ENCODE results near the gene AFF3.
A peak's percentile ranks its signal among the peaks of the same experiment; 100 is the strongest.

The AFF3 gene

GRCh38 chr2:99886418-99886817 is 256.0 kb downstream of the AFF3 start:
- Histone ChIP-seq H3K4me3 (ENCODE audit: low read length) (no peak overlapping the region), H3K9me3 (ENCODE audit: control insufficient read depth, insufficient read depth, low read length) (no peaks in the 10 kb centered on the region), H4K20me1 (ENCODE audit: control insufficient read depth, insufficient read depth, low read depth, low read length) (no peaks in the 10 kb centered on the region), H3K27ac (ENCODE audit: low read depth, low read length) (no peak overlapping the region), H3K9me2 (replicated peaks; ENCODE audit: control insufficient read depth, low read length) (no peaks in the 10 kb centered on the region), H3K4me1 (ENCODE audit: control insufficient read depth, low read length) (peaks cover 22% of the 10 kb centered on the region), H3K79me2 (ENCODE audit: control insufficient read depth, low read length) (no peaks in the 10 kb centered on the region), H3K36me3 (ENCODE audit: control insufficient read depth, low read length) (no peaks in the 10 kb centered on the region), H3K27me3 (ENCODE audit: control insufficient read depth, low read length) (no peaks in the 10 kb centered on the region), H3F3A (ENCODE audit: control insufficient read depth, insufficient read depth) (peaks cover 2% of the 10 kb centered on the region; the same call in 1 of the 2 replicates), H3K4me2 (ENCODE audit: low read length) (no peak overlapping the region)
- TF ChIP-seq EZH2phosphoT487 (IDR thresholded peaks at IDR 0.05; ENCODE audit: borderline replicate concordance, low read length) (no peak), CTCF (IDR thresholded peaks at IDR 0.05; ENCODE audit: low read depth, low read length, poor library complexity, severe bottlenecking) (no peak)

GRCh38 chr2:99883358-99883757 is 259.0 kb downstream of the AFF3 start:
- Histone ChIP-seq H3K9me2 (replicated peaks; ENCODE audit: control insufficient read depth, low read length) (no peaks in the 10 kb centered on the region), H3K27me3 (ENCODE audit: control insufficient read depth, low read length) (no peaks in the 10 kb centered on the region), H3F3A (ENCODE audit: control insufficient read depth, insufficient read depth) (peaks cover 8% of the 10 kb centered on the region; the same call in 1 of the 2 replicates), H3K27ac (ENCODE audit: low read depth, low read length) (no peak overlapping the region), H3K36me3 (ENCODE audit: control insufficient read depth, low read length) (no peaks in the 10 kb centered on the region), H3K4me2 (ENCODE audit: low read length) (no peak overlapping the region), H3K79me2 (ENCODE audit: control insufficient read depth, low read length) (no peaks in the 10 kb centered on the region), H4K20me1 (ENCODE audit: control insufficient read depth, insufficient read depth, low read depth, low read length) (no peaks in the 10 kb centered on the region; the same call in 1 of the 2 replicates), H3K9me3 (ENCODE audit: control insufficient read depth, insufficient read depth, low read length) (no peaks in the 10 kb centered on the region), H3K4me3 (ENCODE audit: low read length) (no peak overlapping the region), H3K4me1 (ENCODE audit: control insufficient read depth, low read length) (peaks cover 33% of the 10 kb centered on the region)
- TF ChIP-seq CTCF (IDR thresholded peaks at IDR 0.05; ENCODE audit: low read depth, low read length, poor library complexity, severe bottlenecking) (no peak), EZH2phosphoT487 (IDR thresholded peaks at IDR 0.05; ENCODE audit: borderline replicate concordance, low read length) (no peak)

GRCh38 chr2:99881901-99882591 is 260.3 kb downstream of the AFF3 start:
- Histone ChIP-seq H3K4me2 (ENCODE audit: low read length) (peak overlapping the region; percentile 15), H3K36me3 (ENCODE audit: control insufficient read depth, low read length) (no peaks in the 10 kb centered on the region), H3K4me3 (ENCODE audit: low read length) (no peak overlapping the region), H3F3A (ENCODE audit: control insufficient read depth, insufficient read depth) (peaks cover 8% of the 10 kb centered on the region; the same call in 1 of the 2 replicates), H3K27me3 (ENCODE audit: control insufficient read depth, low read length) (no peaks in the 10 kb centered on the region), H3K27ac (ENCODE audit: low read depth, low read length) (no peak overlapping the region), H3K9me2 (replicated peaks; ENCODE audit: control insufficient read depth, low read length) (no peaks in the 10 kb centered on the region), H3K79me2 (ENCODE audit: control insufficient read depth, low read length) (no peaks in the 10 kb centered on the region), H4K20me1 (ENCODE audit: control insufficient read depth, insufficient read depth, low read depth, low read length) (peaks cover 3% of the 10 kb centered on the region), H3K4me1 (ENCODE audit: control insufficient read depth, low read length) (peaks cover 47% of the 10 kb centered on the region), H3K9me3 (ENCODE audit: control insufficient read depth, insufficient read depth, low read length) (no peaks in the 10 kb centered on the region)
- TF ChIP-seq CTCF (IDR thresholded peaks at IDR 0.05; ENCODE audit: low read depth, low read length, poor library complexity, severe bottlenecking) (no peak), EZH2phosphoT487 (IDR thresholded peaks at IDR 0.05; ENCODE audit: borderline replicate concordance, low read length) (no peak)
